HG03039 (cell line): Measurements from ENCODE around the gene MOB3A.

Experiments used
- ATAC-seq: cut with Tn5 transposase; IDR thresholded peaks from one replicate; pipeline ENCODE4 v1.9.1; 2021; ENCODE audit warnings: mild to moderate bottlenecking, moderate library complexity; ENCODE audit not compliant: unreplicated experiment

Gene MOB3A

GRCh38 chr19:2060884-2061494 lies 35.1 kb downstream of the MOB3A start:
- ATAC-seq = peak; percentile 19

- no peak for ATAC-seq
These were observed 36.5 kb downstream of the MOB3A start for GRCh38 chr19:2059422-2060201.

- no peak for ATAC-seq
These were observed 37.3 kb downstream of the MOB3A start for GRCh38 chr19:2058570-2059421.

- ATAC-seq = no peak
These were observed 38.3 kb downstream of the MOB3A start for GRCh38 chr19:2057484-2058469.

GRCh38 chr19:2056837-2057192 lies 39.3 kb downstream of the MOB3A start:
- ATAC-seq = no peak

GRCh38 chr19:2055931-2056836 lies 39.9 kb downstream of the MOB3A start:
- no peak for ATAC-seq

GRCh38 chr19:2054763-2055162 lies 41.4 kb downstream of the MOB3A start:
- ATAC-seq = no peak

- ATAC-seq = no peak
These were observed 42.3 kb downstream of the MOB3A start for GRCh38 chr19:2053601-2054389.

- no peak for ATAC-seq
These were observed 44.1 kb downstream of the MOB3A start for GRCh38 chr19:2051773-2052704.

GRCh38 chr19:2050991-2051772 lies 44.9 kb downstream of the MOB3A start, which contains the start of gene MKNK2:
TSS of gene MKNK2 (minus strand) at chr19:2051244. CDS start at chr19:2050851, 393 bp downstream.
- ATAC-seq = peak; percentile 48

- ATAC-seq = peak; percentile 4
These were observed 45.7 kb downstream of the MOB3A start for GRCh38 chr19:2050349-2050990.

GRCh38 chr19:2049741-2050348 lies 46.3 kb downstream of the MOB3A start:
- peak; percentile 3 for ATAC-seq

GRCh38 chr19:2048959-2049740 lies 47.0 kb downstream of the MOB3A start:
- ATAC-seq = no peak

GRCh38 chr19:2048104-2048958 lies 47.8 kb downstream of the MOB3A start:
- no peak for ATAC-seq
